GM12865 (cell line): Measurements from ENCODE around the gene PCDH15.

Experiments
- DNase-seq: peaks from one replicate; pipeline ENCODE4 v3.0.0; 2010; ENCODE audit warnings: low read depth
- H3K4me3 ChIP-seq: 2 replicates; pipeline ENCODE4 v1.5.1; 2011; ENCODE audit warnings: mild to moderate bottlenecking, low read depth, low read length, control low read depth
- CTCF ChIP-seq: IDR thresholded peaks from 2 replicates; pipeline ENCODE4 v1.5.1; 2011; ENCODE audit warnings: low read length, control low read depth, low read depth, inconsistent platforms; ENCODE audit not compliant: insufficient read depth; ENCODE audit errors: missing control alignments

The PCDH15 gene

GRCh38 chr10:54487743-54488142, 313.3 kb downstream of the PCDH15 start:
- no peak overlapping the region for H3K4me3 ChIP-seq
- no peak for TF ChIP-seq CTCF
- DNase-seq: no peak

- DNase-seq: no peak
- TF ChIP-seq CTCF: no peak
- H3K4me3 ChIP-seq: no peak overlapping the region
These were observed 315.1 kb downstream of the PCDH15 start for GRCh38 chr10:54485971-54486370.

- no peak overlapping the region for H3K4me3 ChIP-seq
- TF ChIP-seq CTCF: no peak
- DNase-seq: no peak
These were observed 316.8 kb downstream of the PCDH15 start for GRCh38 chr10:54484186-54484585.

GRCh38 chr10:54478601-54479000, 322.4 kb downstream of the PCDH15 start:
- no peak overlapping the region for H3K4me3 ChIP-seq
- no peak for TF ChIP-seq CTCF
- DNase-seq: no peak

GRCh38 chr10:54477738-54478137, 323.3 kb downstream of the PCDH15 start:
- DNase-seq: no peak
- no peak overlapping the region for H3K4me3 ChIP-seq
- no peak for TF ChIP-seq CTCF

- TF ChIP-seq CTCF: no peak
- DNase-seq: no peak
- no peak overlapping the region for H3K4me3 ChIP-seq
These were observed 330.8 kb downstream of the PCDH15 start for GRCh38 chr10:54470324-54470631.

- peak; percentile 26 for DNase-seq
- H3K4me3 ChIP-seq: no peak overlapping the region
- TF ChIP-seq CTCF: no peak
These were observed 331.3 kb downstream of the PCDH15 start for GRCh38 chr10:54469587-54470323.
